Right lobe of liver (tissue), 6 donors: ENCODE data around the gene NUP153. TPM values are rescaled to one million over a fixed set of nuclear protein-coding genes. Genes with fewer than 3 reads are reported as not detected.
"Not testable (repeated sequence)": the region's sequence is repeated elsewhere in the genome, so short reads cannot be mapped to it uniquely, and the experiment has no call there.

ENCODE experiments used
- ATAC-seq, 4 donors: fragments of 200-7000 bp; cut with Tn5 transposase; one replicate each; pipeline ENCODE4 v1.9.1; 2020; ENCODE audit warnings: mild to moderate bottlenecking in 4 of 4, moderate library complexity in 4 of 4
- DNase-seq, 3 donors: peaks; one replicate each; pipeline ENCODE4 v3.0.0-alpha.2; 2020
- H3K27ac ChIP-seq, 3 donors: fragments of 200-600 bp; one replicate each; pipeline ENCODE4 v1.8.0; 2022
- H3K27me3 ChIP-seq, 2 donors: fragments of 200-600 bp; one replicate each; pipeline ENCODE4 v1.8.0; 2022
- H3K36me3 ChIP-seq, 4 donors: fragments of 200-600 bp; sonication (generic) in 1 of 4; one replicate each; pipeline versions ENCODE4 v1.5.1 to v1.8.0; 2017 to 2022; ENCODE audit warnings: control low read depth in 1 of 4
- H3K4me1 ChIP-seq, 4 donors: fragments of 200-600 bp; sonication (generic) in 1 of 4; one replicate each; pipeline versions ENCODE4 v1.5.1 to v1.8.0; 2017 to 2022; ENCODE audit warnings: control low read depth in 1 of 4
- H3K4me3 ChIP-seq, 3 donors: fragments of 200-600 bp; one replicate each; pipeline ENCODE4 v1.8.0; 2022
- H3K9me3 ChIP-seq, 4 donors: fragments of 200-600 bp; sonication (generic) in 1 of 4; one replicate each; pipeline versions ENCODE4 v1.5.1 to v1.8.0; 2017 to 2022; ENCODE audit warnings: control low read depth in 1 of 4
- POLR2A ChIP-seq: fragments of 450-650 bp; IDR thresholded peaks from one replicate; pipeline ENCODE4 v1.6.1; 2017; ENCODE audit warnings: antibody characterized with exemption, mild to moderate bottlenecking
- WGBS: methylation state at CpG from one replicate; pipeline ENCODE4 v1.1.6; 2018; ENCODE audit warnings: low coverage, low lambda C conversion rate; ENCODE audit not compliant: insufficient coverage; ENCODE audit errors: missing lambda C conversion rate; 5-methylcytosine and 5-hydroxymethylcytosine counted together
- intact Hi-C, 2 donors: fragments of 100-400 bp; cut with DNase I; formaldehyde crosslinking; loops; one replicate each; pipeline versions ENCODE4 v1.11.2 to v1.14.1; 2022
- total RNA-seq, 6 experiments: library from RNA; depleted of rRNA in 2 of 6; stranded (reverse); fragments of >200 nt in 2 of 6; fragmentation: NEBNext Ultra II Directional in 3 of 6; extraction: Animal tissue kit (Norgen Biotek cat#: 25700) in 3 of 6; gene quantifications; one replicate each; pipeline versions ENCODE4 v1.1.0 to v1.2.4, GENCODE V29; 2016 to 2023
- TF ChIP-seq, protein P1 (sequence below), 4 donors: fragments of 200-600 bp in 3 of 4; fragments of 450-650 bp in 1 of 4; IDR thresholded peaks; one replicate each; pipeline versions ENCODE4 v1.5.1 to v1.8.0; 2016 to 2022; ENCODE audit warnings: antibody characterized with exemption in 4 of 4, mild to moderate bottlenecking in 2 of 4
- donor health status: DM: no; HTN: yes; CAD: no.
- donor health status: DM: no; HTN: no; CAD: no.
- donor health status: DM: no; HTN: no; CAD: no.
- donor health status: DM: no; HTN: yes; CAD: no.
- donor health status: DM: no; HTN: yes; CAD: no.

Gene NUP153
- total RNA-seq, 6 experiments from 2014 or later, result 14.6 to 20.8 (median 19.0) TPM

DNA sequence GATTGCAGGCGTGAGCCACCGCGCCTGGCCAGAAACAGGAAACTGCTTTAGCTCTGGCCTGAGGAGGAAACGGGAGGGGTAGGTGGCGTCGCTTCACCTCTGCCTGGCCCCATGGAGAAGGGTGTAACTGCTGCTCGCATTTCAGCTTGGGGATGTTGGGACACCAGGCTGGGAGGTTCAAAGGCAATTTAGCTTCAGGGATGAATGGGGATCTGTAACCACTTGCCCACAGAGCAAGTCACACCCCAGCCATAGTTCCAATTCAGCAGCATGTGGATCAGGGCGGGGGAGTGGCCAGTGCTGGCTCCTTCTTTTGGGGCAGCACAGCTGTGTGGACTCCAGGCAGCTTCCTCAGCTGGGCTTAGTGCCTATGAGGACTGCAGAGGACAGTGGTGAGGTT lies 34.8 kb upstream of the NUP153 start:
- Histone ChIP-seq H3K36me3 (no peaks in the 10 kb centered on the region), H3K4me1 (no peaks in the 10 kb centered on the region), H3K27ac (no peak overlapping the region), H3K9me3 (peaks cover 0 to 9% (median 0%) of the 10 kb centered on the region in 4 donors), H3K27me3 (no peaks in the 10 kb centered on the region), H3K4me3 (no peak overlapping the region)
- 61% methylated on average over 7 of the region's 8 CpGs for WGBS
- no peak for ATAC-seq
- DNase-seq, result no peak
- TF ChIP-seq, protein P1, sequence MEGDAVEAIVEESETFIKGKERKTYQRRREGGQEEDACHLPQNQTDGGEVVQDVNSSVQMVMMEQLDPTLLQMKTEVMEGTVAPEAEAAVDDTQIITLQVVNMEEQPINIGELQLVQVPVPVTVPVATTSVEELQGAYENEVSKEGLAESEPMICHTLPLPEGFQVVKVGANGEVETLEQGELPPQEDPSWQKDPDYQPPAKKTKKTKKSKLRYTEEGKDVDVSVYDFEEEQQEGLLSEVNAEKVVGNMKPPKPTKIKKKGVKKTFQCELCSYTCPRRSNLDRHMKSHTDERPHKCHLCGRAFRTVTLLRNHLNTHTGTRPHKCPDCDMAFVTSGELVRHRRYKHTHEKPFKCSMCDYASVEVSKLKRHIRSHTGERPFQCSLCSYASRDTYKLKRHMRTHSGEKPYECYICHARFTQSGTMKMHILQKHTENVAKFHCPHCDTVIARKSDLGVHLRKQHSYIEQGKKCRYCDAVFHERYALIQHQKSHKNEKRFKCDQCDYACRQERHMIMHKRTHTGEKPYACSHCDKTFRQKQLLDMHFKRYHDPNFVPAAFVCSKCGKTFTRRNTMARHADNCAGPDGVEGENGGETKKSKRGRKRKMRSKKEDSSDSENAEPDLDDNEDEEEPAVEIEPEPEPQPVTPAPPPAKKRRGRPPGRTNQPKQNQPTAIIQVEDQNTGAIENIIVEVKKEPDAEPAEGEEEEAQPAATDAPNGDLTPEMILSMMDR (IDR thresholded peaks at IDR 0.05), result no peak
- TF ChIP-seq POLR2A, result no peak
- intact Hi-C loops, result no loop called here

DNA sequence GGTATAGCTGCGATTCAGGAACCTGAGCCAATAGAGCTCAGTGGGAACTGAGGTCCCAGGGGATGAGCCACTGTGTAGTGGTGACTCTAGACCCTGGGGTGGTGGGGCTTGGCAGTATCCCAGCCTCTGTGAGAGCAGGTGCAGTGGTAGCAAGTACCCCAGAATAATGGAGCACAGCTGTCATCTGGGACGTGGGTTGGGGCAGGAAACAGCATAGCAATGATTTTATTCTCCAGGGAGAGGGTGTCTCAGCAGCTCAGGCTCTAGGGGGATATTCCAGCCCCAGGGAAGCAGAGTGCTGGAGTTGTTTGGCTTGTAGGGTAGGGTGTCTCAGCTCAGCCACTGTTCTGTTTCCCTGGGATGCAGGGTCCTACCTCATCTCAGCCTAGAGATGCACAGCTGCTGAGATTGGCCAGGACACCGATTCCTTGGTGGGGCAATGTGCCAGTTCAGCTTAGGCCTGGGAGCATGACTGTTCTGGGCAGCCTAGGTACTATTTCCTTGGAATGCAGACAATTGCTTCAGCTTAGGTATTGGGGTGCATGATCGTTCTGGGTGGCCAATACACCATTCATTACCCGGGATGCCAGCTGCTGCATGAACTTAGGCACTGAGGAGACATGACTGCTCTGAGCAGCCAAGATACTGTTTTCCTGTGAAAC lies 34.0 kb upstream of the NUP153 start:
- no peaks in the 10 kb centered on the region for H3K4me1 ChIP-seq
- intact Hi-C loops, result no loop called here
- no peak overlapping the region for H3K4me3 ChIP-seq
- no peak overlapping the region for H3K27ac ChIP-seq
- H3K36me3 ChIP-seq, result no peaks in the 10 kb centered on the region
- no peaks in the 10 kb centered on the region for H3K27me3 ChIP-seq
- DNase-seq, result no peak
- H3K9me3 ChIP-seq, result peaks cover 0 to 9% (median 0%) of the 10 kb centered on the region in 4 donors
- TF ChIP-seq, protein P1 (IDR thresholded peaks at IDR 0.05), result no peak
- TF ChIP-seq POLR2A, result no peak
- no peak for ATAC-seq
- WGBS, result 57% methylated on average over 3 of the region's 5 CpGs

DNA sequence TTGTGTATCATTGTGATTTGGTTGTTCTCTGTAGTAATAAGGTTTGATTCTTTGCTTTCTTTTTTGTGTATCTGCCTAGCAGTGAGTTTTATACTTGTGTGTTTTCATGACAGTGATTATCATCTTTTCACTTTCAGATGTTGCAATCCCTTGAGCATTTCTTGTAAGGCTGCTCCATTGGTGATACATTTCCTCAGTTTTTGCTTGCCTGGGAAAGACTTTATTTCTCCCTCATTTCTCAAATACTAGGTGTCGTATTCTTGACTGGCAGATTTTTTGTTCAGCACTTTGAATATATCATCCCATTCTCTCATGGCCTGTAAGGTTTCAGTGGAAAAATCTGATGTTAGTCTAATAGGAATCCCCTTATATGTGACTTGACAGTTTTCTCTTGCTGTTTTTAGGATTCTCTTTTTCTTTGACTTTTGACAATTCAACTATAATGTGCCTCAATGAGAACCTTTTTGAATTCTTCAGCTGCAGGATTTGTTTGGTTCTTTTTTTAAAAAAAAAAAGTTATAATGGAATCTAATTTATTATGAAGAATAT lies 31.1 kb upstream of the NUP153 start:
- no peaks in the 10 kb centered on the region for H3K4me1 ChIP-seq
- no peak overlapping the region for H3K4me3 ChIP-seq
- H3K27me3 ChIP-seq, result no peaks in the 10 kb centered on the region
- H3K9me3 ChIP-seq, result peaks cover 0 to 9% (median 0%) of the 10 kb centered on the region in 4 donors
- no peaks in the 10 kb centered on the region for H3K36me3 ChIP-seq
- H3K27ac ChIP-seq, result no peak overlapping the region
- ATAC-seq (no peak), DNase-seq (no peak)
- TF ChIP-seq POLR2A, result no peak
- TF ChIP-seq, protein P1 (IDR thresholded peaks at IDR 0.05), result no peak
- 81% methylated on average over 1 of the region's 1 CpG for WGBS
- intact Hi-C loops, result no loop called here

DNA sequence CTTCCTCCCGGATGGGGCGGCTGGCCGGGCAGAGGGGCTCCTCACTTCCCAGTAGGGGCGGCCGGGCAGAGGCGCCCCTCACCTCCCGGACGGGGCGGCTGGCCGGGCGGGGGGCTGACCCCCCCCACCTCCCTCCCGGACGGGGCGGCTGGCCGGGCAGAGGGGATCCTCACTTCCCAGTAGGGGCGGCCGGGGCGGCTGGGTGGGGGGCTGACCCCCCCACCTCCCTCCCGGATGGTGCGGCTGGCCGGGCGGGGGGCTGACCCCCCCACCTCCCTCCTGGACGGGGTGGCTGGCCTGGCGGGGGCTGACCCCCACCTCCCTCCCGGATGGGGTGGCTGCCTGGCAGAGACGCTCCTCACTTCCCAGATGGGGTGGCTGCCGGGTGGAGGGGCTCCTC lies 28.6 kb upstream of the NUP153 start:
- H3K27me3 ChIP-seq, H3K4me3 ChIP-seq, H3K9me3 ChIP-seq, intact Hi-C loops, H3K27ac ChIP-seq, H3K4me1 ChIP-seq, DNase-seq, H3K36me3 ChIP-seq, ATAC-seq: not testable (repeated sequence)
- no CpG with 5 or more reads among the region's 27 CpGs for WGBS

DNA sequence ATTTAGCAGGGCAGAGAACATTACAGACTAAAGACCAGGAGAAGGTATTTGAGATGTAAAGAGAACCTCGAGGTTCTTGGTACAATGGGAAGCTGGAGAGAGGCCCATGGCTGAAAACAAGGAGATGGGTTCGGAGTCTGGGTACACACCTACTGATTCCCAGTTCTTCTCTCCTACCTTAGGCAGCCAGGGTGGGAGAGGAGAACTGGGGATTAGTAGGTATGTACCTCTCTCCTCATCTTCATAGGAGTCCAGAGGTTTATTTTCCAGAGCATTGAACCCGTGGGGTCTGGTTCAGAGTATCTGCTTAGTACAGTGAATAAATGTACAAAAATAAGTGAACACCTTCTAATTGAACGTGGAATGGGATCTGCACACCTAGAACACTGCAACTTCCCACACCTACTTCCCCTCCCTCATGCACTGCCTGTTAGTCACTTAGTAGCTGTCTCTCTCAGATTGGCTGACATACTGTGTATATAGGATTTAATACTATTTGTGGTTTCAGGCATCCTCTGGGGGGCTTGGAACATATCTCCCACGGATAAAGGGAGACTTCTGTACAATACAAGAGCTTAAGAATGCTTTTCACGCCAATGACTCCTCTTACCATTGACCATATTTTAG lies 23.5 kb upstream of the NUP153 start:
- no peak for ATAC-seq
- no peak overlapping the region for H3K27ac ChIP-seq
- no peak for TF ChIP-seq POLR2A
- TF ChIP-seq, protein P1 (IDR thresholded peaks at IDR 0.05), result no peak
- no peaks in the 10 kb centered on the region for H3K4me1 ChIP-seq
- intact Hi-C loops, result no loop called here
- no peaks in the 10 kb centered on the region for H3K9me3 ChIP-seq
- H3K27me3 ChIP-seq, result no peaks in the 10 kb centered on the region
- 66% methylated on average over 6 of the region's 6 CpGs for WGBS
- no peak for DNase-seq
- no peaks in the 10 kb centered on the region for H3K36me3 ChIP-seq
- no peak overlapping the region for H3K4me3 ChIP-seq
